HCT116 (cell line): ENCODE measurements around the gene OPN4.

Source experiments
- CEBPB ChIP-seq: IDR thresholded peaks from 2 replicates; pipeline ENCODE4 v1.6.1; 2012; ENCODE audit warnings: low read depth
- CTCF ChIP-seq, 3 experiments: fragments of 200-600 bp in 1 of 3; sonication (generic) in 1 of 3; IDR thresholded peaks in 2 of 3; conservative IDR thresholded peaks in 1 of 3; 2 replicates each; pipeline ENCODE4 v1.5.1; 2012 to 2017; ENCODE audit warnings: low read depth in 2 of 3, low read length in 2 of 3, antibody characterized with exemption in 1 of 3, borderline replicate concordance in 1 of 3, control low read depth in 1 of 3, mild to moderate bottlenecking in 1 of 3, mixed read lengths in 1 of 3, mixed run types in 1 of 3, moderate library complexity in 1 of 3; ENCODE audit not compliant: insufficient read depth in 1 of 3
- EGR1 ChIP-seq: IDR thresholded peaks from 2 replicates; pipeline ENCODE4 v1.6.1; 2012; ENCODE audit warnings: low read depth
- EZH2phosphoT487 ChIP-seq: fragments of 200-600 bp; IDR thresholded peaks from 2 replicates; pipeline ENCODE4 v1.6.1; 2018; ENCODE audit warnings: antibody characterized with exemption, borderline replicate concordance
- POLR2A ChIP-seq: IDR thresholded peaks from 2 replicates; pipeline ENCODE4 v1.7.0; 2011; ENCODE audit warnings: borderline replicate concordance; ENCODE audit not compliant: insufficient read depth, insufficient read length; ENCODE audit errors: extremely low read depth
- POLR2AphosphoS5 ChIP-seq: IDR thresholded peaks from 2 replicates; pipeline ENCODE4 v1.6.1; 2011; ENCODE audit warnings: mild to moderate bottlenecking, low read depth, low read length, moderate library complexity
- REST ChIP-seq: IDR thresholded peaks from 2 replicates; pipeline ENCODE4 v1.6.1; 2012; ENCODE audit warnings: low read depth
- SRF ChIP-seq: IDR thresholded peaks from 2 replicates; pipeline ENCODE4 v1.6.1; 2012; ENCODE audit warnings: low read depth
- YY1 ChIP-seq: IDR thresholded peaks from 2 replicates; pipeline ENCODE4 v1.6.1; 2011; ENCODE audit warnings: low read length, low read depth, moderate library complexity, mild to moderate bottlenecking; ENCODE audit not compliant: insufficient replicate concordance; ENCODE audit errors: extremely low read depth
- ZNF274 ChIP-seq: fragments of 200-500 bp; sonication (Bioruptor generic); IDR thresholded peaks from 2 replicates; pipeline ENCODE4 v1.6.1; 2014; ENCODE audit warnings: mild to moderate bottlenecking, low read depth, low read length, inconsistent platforms

DNA sequence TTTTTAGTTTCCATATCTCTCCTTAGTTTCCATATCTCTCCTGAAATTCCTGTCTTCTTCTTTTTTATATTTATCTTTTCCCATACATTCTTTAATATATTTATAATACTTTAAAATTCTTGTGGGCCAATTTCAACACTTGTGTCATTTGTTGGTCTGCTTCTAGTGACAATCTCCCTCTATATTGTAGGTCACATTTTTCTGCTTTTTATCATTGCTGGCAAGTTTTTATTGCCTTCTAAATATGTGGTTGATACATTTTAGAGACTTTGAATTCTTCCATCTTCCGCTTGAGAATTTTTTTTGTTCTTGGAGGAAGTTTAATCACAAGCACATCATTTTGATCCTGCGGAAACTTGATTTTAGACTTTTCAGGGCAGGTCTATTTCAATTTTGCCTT lies 26.0 kb upstream of the OPN4 start:
- no peak for TF ChIP-seq POLR2AphosphoS5
- no peak for TF ChIP-seq YY1
- no peak for TF ChIP-seq EGR1
- no peak for TF ChIP-seq CTCF (IDR thresholded peaks at IDR 0.05 in 2 of 3, conservative IDR thresholded peaks at IDR 0.05 in 1 of 3; ENCODE audit: borderline replicate concordance in 1 of 3, insufficient read depth in 1 of 3, low read depth in 2 of 3, low read length in 2 of 3)
- no peak for TF ChIP-seq CEBPB
- TF ChIP-seq EZH2phosphoT487: no peak
- TF ChIP-seq ZNF274: no peak
- no peak for TF ChIP-seq POLR2A
- TF ChIP-seq REST: no peak
- no peak for TF ChIP-seq SRF
